AG10803 (cell line): ENCODE data around the gene DSCAML1.

Experiments
- DNase-seq: peaks from one replicate; pipeline ENCODE4 v3.0.0; 2010; ENCODE audit warnings: low read depth
- H3K4me3 ChIP-seq: 2 replicates; pipeline ENCODE4 v1.5.1; 2011; ENCODE audit warnings: mild to moderate bottlenecking, low read length, control low read depth
- CTCF ChIP-seq: conservative IDR thresholded peaks from 2 replicates; pipeline ENCODE4 v1.5.1; 2011; ENCODE audit warnings: mild to moderate bottlenecking, low read length, control low read depth, inconsistent platforms

Gene DSCAML1

GRCh38 chr11:117790279-117790678 lies 6.7 kb downstream of the DSCAML1 start:
- no peak for TF ChIP-seq CTCF
- no peak overlapping the region for H3K4me3 ChIP-seq
- no peak for DNase-seq

- no peak overlapping the region for H3K4me3 ChIP-seq
- no peak for TF ChIP-seq CTCF
- no peak for DNase-seq
These were observed 7.8 kb downstream of the DSCAML1 start for GRCh38 chr11:117789241-117789640.

- TF ChIP-seq CTCF: no peak
- H3K4me3 ChIP-seq: no peak overlapping the region
- no peak for DNase-seq
These were observed 10.7 kb downstream of the DSCAML1 start for GRCh38 chr11:117786135-117786870.

- H3K4me3 ChIP-seq: no peak overlapping the region
- TF ChIP-seq CTCF: no peak
- no peak for DNase-seq
These were observed 14.9 kb downstream of the DSCAML1 start for GRCh38 chr11:117782101-117782500.

GRCh38 chr11:117781627-117782026 lies 15.4 kb downstream of the DSCAML1 start:
- no peak overlapping the region for H3K4me3 ChIP-seq
- TF ChIP-seq CTCF: no peak
- no peak for DNase-seq

- no peak for TF ChIP-seq CTCF
- DNase-seq: no peak
- H3K4me3 ChIP-seq: no peak overlapping the region
These were observed 16.6 kb downstream of the DSCAML1 start for GRCh38 chr11:117780456-117780855.

- H3K4me3 ChIP-seq: no peak overlapping the region
- TF ChIP-seq CTCF: no peak
- DNase-seq: no peak
These were observed 22.5 kb downstream of the DSCAML1 start for GRCh38 chr11:117774553-117774952.
